Heart right ventricle (tissue), 16 donors: Measurements from ENCODE around the gene NXF3. TPM values are rescaled to one million over a fixed set of nuclear protein-coding genes. Genes with fewer than 3 reads are reported as not detected.
"Not testable (repeated sequence)": the region's sequence is repeated elsewhere in the genome, so short reads cannot be mapped to it uniquely, and the experiment has no call there.

ENCODE experiments used
- ATAC-seq, 8 donors: fragments of 200-7000 bp; cut with Tn5 transposase; one replicate each; pipeline ENCODE4 v1.9.1; 2020; ENCODE audit warnings: mild to moderate bottlenecking in 8 of 8, moderate library complexity in 8 of 8, moderate number of reproducible peaks in 1 of 8
- DNase-seq, 2 donors: peaks; one replicate each; pipeline ENCODE4 v3.0.0-alpha.2; 2020
- H3K27ac ChIP-seq, 10 donors: fragments of 200-600 bp; sonication (generic) in 2 of 10; one replicate each; pipeline versions ENCODE4 v1.5.0 to v1.8.0; 2020 to 2022; ENCODE audit warnings: mild to moderate bottlenecking in 3 of 10
- H3K27me3 ChIP-seq, 7 donors: fragments of 200-600 bp; one replicate each; pipeline ENCODE4 v1.8.0; 2021 to 2022; ENCODE audit warnings: mild to moderate bottlenecking in 2 of 7
- H3K36me3 ChIP-seq, 9 donors: fragments of 200-600 bp; sonication (generic) in 1 of 9; one replicate each; pipeline versions ENCODE4 v1.5.0 to v1.8.0; 2020 to 2022; ENCODE audit warnings: mild to moderate bottlenecking in 2 of 9
- H3K4me1 ChIP-seq, 9 donors: fragments of 200-600 bp; sonication (generic) in 1 of 9; one replicate each; pipeline versions ENCODE4 v1.5.0 to v1.8.0; 2020 to 2022; ENCODE audit warnings: mild to moderate bottlenecking in 4 of 9
- H3K4me3 ChIP-seq, 10 donors: fragments of 200-600 bp; sonication (generic) in 2 of 10; one replicate each; pipeline versions ENCODE4 v1.5.0 to v1.8.0; 2020 to 2022; ENCODE audit warnings: mild to moderate bottlenecking in 7 of 10, moderate library complexity in 2 of 10
- H3K9me3 ChIP-seq, 11 donors: fragments of 200-600 bp in 10 of 11; sonication (generic) in 2 of 11; one replicate each; pipeline versions ENCODE4 v1.5.0 to v1.8.0; 2013 to 2022; ENCODE audit warnings: mild to moderate bottlenecking in 2 of 11, control low read depth in 1 of 11, moderate library complexity in 1 of 11
- WGBS, 2 donors: extraction: QIAGEN DNeasy Blood & Tissue Kit; methylation state at CpG; one replicate each; pipeline ENCODE4 v1.1.7; 2013; ENCODE audit warnings: inconsistent platforms in 1 of 2; 5-methylcytosine and 5-hydroxymethylcytosine counted together
- intact Hi-C, 10 donors: fragments of 100-400 bp; cut with DNase I; formaldehyde crosslinking; loops; one replicate each; pipeline versions ENCODE4 v1.11.1 to v1.14.2; 2022
- long read RNA-seq, 3 donors: library from polyadenylated mRNA; unstranded; transcript quantifications; one replicate each; pipeline ENCODE4 v2.0.0, GENCODE V29; 2020 to 2021
- polyA plus RNA-seq, 2 donors: library from polyadenylated mRNA; stranded (reverse); fragments of 200-250 nt; gene quantifications; one replicate each; pipeline ENCODE4 v1.2.3, GENCODE V29; 2013
- total RNA-seq, 10 donors: library from RNA; stranded (reverse); fragmentation: NEBNext Ultra II Directional in 3 of 10; extraction: Animal tissue kit (Norgen Biotek cat#: 25700) in 3 of 10; gene quantifications; one replicate each; pipeline versions ENCODE4 v1.2.1 to v1.2.4, GENCODE V29; 2021 to 2023
- TF ChIP-seq, protein P1 (sequence below), 9 donors: fragments of 200-600 bp; sonication (generic) in 2 of 9; IDR thresholded peaks; one replicate each; pipeline versions ENCODE4 v1.5.0 to v1.8.0; 2021 to 2022; ENCODE audit warnings: antibody characterized with exemption in 9 of 9, mild to moderate bottlenecking in 5 of 9, moderate library complexity in 1 of 9
- donor health status: Arrhythmogenic right ventricular cardiomyopathy.
- donor health status: ischemic (EF 13 %, LVEDD 7.1; RV severe dilation, severe dysfunction).
- donor health status: healthy with polysubstance abuse.
- donor health status: DM: no; HTN: yes; CAD: no.
- donor health status: DM: no; HTN: no; CAD: no.
- donor health status: ischemic (EF 25% LVEDD 6.9; RV normal size, moderate dysfunction).
- donor health status: ischemic (EF 25% LVEDD 5.7; RV mildly dilated, moderate dysfunction).
- donor health status: healthy.
- donor health status: DM: yes; HTN: yes; CAD: no.
- donor health status: Ischemic cardiomyopathy.
- donor health status: ischemic (EF 35%, LVEDD 5.7; RV mildly dilated, moderate dysfunction).
- donor health status: nonischemic (EF 11% LVEDD 7.7; RV severe dilation, severe dysfunction).
- donor health status: DM: yes; HTN: yes; CAD: no.
- donor health status: PGD.
- donor health status: ischemic (EF 29% LVEDD 5.4; RV normal size, mild dysfunction).
- donor health status: nonischemic (EF 23%, LVEDD 6.1; RV moderate dilation, normal function).

The NXF3 gene, protein sequence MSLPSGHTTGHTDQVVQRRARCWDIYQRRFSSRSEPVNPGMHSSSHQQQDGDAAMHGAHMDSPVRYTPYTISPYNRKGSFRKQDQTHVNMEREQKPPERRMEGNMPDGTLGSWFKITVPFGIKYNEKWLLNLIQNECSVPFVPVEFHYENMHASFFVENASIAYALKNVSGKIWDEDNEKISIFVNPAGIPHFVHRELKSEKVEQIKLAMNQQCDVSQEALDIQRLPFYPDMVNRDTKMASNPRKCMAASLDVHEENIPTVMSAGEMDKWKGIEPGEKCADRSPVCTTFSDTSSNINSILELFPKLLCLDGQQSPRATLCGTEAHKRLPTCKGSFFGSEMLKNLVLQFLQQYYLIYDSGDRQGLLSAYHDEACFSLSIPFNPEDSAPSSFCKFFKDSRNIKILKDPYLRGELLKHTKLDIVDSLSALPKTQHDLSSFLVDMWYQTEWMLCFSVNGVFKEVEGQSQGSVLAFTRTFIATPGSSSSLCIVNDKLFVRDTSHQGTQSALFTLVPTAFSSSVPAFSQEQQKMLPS
- 1 to 10 TPM in 1 of 10 donors, under 1 TPM in 5, not detected in 4; 0.14 to 1.3 (median 0.40) TPM for total RNA-seq
- polyA plus RNA-seq, result 1 to 10 TPM in 1 of 2 donors, under 1 TPM in 1; 0.10 to 1.2 TPM
- long read RNA-seq, donor 1, result 0 reads
- long read RNA-seq, donor 2, partial matches to known transcripts, result 0 of 1 reads
- long read RNA-seq, donor 2, other reads (novel, unspliced or antisense), result 0 of 1 reads
- long read RNA-seq, donor 3, result 0 reads

DNA sequence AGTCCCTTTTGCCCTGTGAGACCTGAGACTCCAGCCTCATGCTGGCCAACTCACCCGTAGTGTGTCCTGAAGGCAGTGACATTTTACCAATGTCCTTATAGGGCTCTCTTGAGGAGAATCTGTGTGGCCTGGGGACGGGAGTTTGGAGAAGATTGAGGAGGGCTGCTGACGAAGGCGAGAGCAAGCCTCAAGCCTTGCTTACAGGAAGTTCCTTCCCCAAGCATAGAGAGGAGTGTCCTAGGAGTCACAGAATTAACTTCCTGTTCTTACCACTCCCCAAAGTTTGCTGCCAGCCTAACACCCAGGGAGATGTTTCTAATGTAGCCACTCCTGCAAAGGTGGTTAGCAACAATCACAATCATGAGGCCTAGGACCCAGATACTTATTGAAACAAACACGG, at the start of gene NXF3:
Gene NXF3, minus strand, starts transcription at position 202 of the 400 bp plus-strand sequence. Its CDS starts 120 bp downstream, at position 82.
- no peak within 1 kb of the TSS for H3K4me3 ChIP-seq
- no peaks in the 10 kb centered on the region for H3K9me3 ChIP-seq
- WGBS, 2 donors, result 72 to 73% methylated on average over 5 of the region's 5 CpGs
- peaks cover 0 to 23% (median 0%) of the 10 kb centered on the region in 7 donors for H3K27me3 ChIP-seq
- H3K27ac ChIP-seq, result no peak within 1 kb of the TSS
- no peaks in the 10 kb centered on the region for H3K4me1 ChIP-seq
- DNase-seq (no peak), ATAC-seq (no peak)
- intact Hi-C loops, result no loop called here
- H3K36me3 ChIP-seq, result no peaks in the 10 kb centered on the region
- TF ChIP-seq, protein P1, sequence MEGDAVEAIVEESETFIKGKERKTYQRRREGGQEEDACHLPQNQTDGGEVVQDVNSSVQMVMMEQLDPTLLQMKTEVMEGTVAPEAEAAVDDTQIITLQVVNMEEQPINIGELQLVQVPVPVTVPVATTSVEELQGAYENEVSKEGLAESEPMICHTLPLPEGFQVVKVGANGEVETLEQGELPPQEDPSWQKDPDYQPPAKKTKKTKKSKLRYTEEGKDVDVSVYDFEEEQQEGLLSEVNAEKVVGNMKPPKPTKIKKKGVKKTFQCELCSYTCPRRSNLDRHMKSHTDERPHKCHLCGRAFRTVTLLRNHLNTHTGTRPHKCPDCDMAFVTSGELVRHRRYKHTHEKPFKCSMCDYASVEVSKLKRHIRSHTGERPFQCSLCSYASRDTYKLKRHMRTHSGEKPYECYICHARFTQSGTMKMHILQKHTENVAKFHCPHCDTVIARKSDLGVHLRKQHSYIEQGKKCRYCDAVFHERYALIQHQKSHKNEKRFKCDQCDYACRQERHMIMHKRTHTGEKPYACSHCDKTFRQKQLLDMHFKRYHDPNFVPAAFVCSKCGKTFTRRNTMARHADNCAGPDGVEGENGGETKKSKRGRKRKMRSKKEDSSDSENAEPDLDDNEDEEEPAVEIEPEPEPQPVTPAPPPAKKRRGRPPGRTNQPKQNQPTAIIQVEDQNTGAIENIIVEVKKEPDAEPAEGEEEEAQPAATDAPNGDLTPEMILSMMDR (IDR thresholded peaks at IDR 0.05), result no peak

DNA sequence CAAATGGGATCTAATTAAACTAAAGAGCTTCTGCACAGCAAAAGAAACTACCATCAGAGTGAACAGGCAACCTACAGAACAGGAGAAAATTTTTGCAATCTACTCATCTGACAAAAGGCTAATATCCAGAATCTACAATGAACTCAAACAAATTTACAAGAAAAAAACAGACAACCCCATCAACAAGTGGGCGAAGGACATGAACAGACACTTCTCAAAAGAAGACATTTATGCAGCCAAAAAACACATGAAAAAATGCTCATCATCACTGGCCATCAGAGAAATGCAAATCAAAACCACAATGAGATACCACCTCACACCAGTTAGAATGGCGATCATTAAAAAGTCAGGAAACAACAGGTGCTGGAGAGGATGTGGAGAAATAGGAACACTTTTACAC, 43.6 kb upstream of the NXF3 start:
- intact Hi-C loops, DNase-seq, ATAC-seq, H3K36me3 ChIP-seq, H3K4me1 ChIP-seq, H3K27ac ChIP-seq, H3K4me3 ChIP-seq, H3K9me3 ChIP-seq: not testable (repeated sequence)
- H3K27me3 ChIP-seq, result peaks cover 0 to 15% (median 0%) of the 10 kb centered on the region in 7 donors
- WGBS, 2 donors, result 67 to 82% methylated on average over 1 of the region's 2 CpGs

DNA sequence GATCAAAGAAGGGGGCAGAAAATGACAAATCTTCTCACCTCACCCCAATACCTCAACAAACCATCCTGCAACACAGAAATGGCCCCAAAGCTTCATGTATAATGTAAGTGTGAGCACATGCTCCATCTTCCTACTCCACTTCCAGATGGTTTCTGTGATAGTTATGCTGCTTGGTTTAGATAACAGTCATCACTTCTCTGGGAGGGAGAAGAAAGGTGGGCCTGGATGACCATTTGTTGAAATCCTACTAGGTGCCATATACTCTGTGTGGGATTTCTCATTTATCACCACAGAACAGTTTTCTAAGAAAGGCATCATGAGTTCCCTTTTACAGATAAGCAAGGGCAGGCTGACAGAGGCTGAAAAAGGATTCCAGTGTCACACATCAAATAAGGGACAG, 31.3 kb upstream of the NXF3 start:
- no peaks in the 10 kb centered on the region for H3K27me3 ChIP-seq
- H3K27ac ChIP-seq, result no peak overlapping the region
- DNase-seq (no peak), ATAC-seq (no peak)
- TF ChIP-seq, protein P1 (IDR thresholded peaks at IDR 0.05), result no peak
- H3K36me3 ChIP-seq, result no peaks in the 10 kb centered on the region
- H3K9me3 ChIP-seq, result peaks cover 0 to 5% (median 0%) of the 10 kb centered on the region in 11 donors
- intact Hi-C loops, result loop anchor here in 1 of 10 donors (5.0 kb wide), 1 partner anchor 1942 kb away; no protein-coding TSS in a partner anchor
- H3K4me1 ChIP-seq, result no peaks in the 10 kb centered on the region
- no peak overlapping the region for H3K4me3 ChIP-seq

DNA sequence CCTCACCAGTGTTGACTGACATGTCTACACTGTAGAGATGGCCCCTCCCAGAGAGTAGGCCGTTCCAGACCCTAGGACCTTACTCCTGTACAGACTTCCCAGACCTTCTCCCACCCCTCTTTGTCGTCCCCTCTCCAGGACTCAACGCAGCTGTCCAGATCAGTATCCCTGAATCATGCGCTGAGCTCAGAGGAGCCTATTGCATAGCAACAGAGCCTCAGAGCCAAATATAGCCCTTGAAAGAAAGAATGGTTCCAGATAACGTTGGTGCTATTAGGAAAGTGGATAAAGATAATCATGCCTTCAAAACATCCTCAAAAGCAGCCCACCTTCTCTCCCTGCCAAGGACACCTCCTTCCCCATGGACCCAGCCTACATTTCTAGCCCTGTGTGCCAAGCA, 27.8 kb upstream of the NXF3 start:
- no peaks in the 10 kb centered on the region for H3K36me3 ChIP-seq
- intact Hi-C loops, result loop anchor here in 1 of 10 donors (5.0 kb wide), 1 partner anchor 1938 kb away; no protein-coding TSS in a partner anchor
- DNase-seq, result no peak
- H3K4me1 ChIP-seq, result no peaks in the 10 kb centered on the region
- TF ChIP-seq, protein P1 (IDR thresholded peaks at IDR 0.05), result no peak
- no peak overlapping the region for H3K27ac ChIP-seq
- WGBS, 2 donors, result 12 to 26% methylated on average over 5 of the region's 5 CpGs
- H3K27me3 ChIP-seq, result no peaks in the 10 kb centered on the region
- H3K4me3 ChIP-seq, result no peak overlapping the region
- ATAC-seq, result peak in 1 of 8 donors; percentile 37
- H3K9me3 ChIP-seq, result peaks cover 0 to 5% (median 0%) of the 10 kb centered on the region in 11 donors

DNA sequence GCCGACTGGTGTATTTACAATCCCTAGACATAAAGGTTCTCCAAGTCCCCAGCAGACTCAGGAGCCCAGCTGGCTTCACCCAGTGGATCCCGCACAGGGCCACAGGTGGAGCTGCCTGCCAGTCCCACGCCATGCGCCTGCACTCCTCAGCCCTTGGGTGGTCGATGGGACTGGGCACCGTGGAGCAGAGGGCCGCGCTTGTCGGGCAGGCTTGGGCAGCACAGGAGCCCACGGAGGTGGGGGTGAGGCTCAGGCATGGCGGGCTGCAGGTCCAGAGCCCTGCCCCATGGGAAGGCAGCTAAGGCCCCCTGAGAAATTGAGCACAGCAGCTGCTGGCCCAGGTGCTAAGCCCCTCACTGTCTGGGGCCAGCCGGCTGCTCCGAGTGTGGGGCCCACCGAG, 24.0 kb upstream of the NXF3 start:
- DNase-seq, intact Hi-C loops, H3K4me3 ChIP-seq, H3K4me1 ChIP-seq, H3K27me3 ChIP-seq, H3K36me3 ChIP-seq, H3K27ac ChIP-seq, ATAC-seq, H3K9me3 ChIP-seq: not testable (repeated sequence)
- 89 to 95% methylated on average over 9 to 14 of the region's 14 CpGs for WGBS, 2 donors

DNA sequence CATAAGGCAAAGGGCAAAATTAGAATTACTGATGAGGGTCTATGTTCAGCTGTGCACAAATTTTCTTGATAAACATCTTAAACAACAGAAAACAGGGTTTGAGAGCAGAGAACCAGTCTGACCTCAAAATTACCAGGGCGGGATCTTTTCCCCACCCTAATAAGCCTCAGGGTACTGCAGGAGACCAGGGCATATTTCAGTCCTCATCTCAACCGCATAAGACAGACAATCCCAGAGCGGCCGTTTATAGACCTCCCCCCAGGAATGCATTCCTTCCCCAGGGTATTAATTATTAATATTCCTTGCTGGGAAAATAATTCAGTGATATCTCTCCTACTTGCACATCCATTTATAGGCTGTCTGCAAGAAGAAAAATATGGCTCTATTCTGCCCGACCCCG, 16.6 kb upstream of the NXF3 start:
- 79 to 95% methylated on average over 6 of the region's 6 CpGs for WGBS, 2 donors
- DNase-seq, intact Hi-C loops: not testable (repeated sequence)

More for the DNA sequence above, 16.6 kb upstream of the NXF3 start:
- H3K36me3 ChIP-seq, H3K4me3 ChIP-seq, H3K4me1 ChIP-seq, H3K27me3 ChIP-seq, H3K27ac ChIP-seq, ATAC-seq: not testable (repeated sequence)
- peaks cover 0 to 33% (median 0%) of the 10 kb centered on the region in 11 donors for H3K9me3 ChIP-seq
